ENCODE measurements around the gene CCDC12. TPM values are rescaled to one million over a fixed set of nuclear protein-coding genes. Genes with fewer than 3 reads are reported as not detected.

CCDC12 gene
- total RNA-seq, 1 donor from 2014 or later: 25.2 TPM

- no peak for DNase-seq (ENCODE audit: low read depth in 2 of 2)
Observed at GRCh38 chr3:46939578-46940445, 36.7 kb downstream of the CCDC12 start.

- no peak for DNase-seq (ENCODE audit: low read depth in 2 of 2)
Observed at GRCh38 chr3:46938118-46938517, 38.4 kb downstream of the CCDC12 start.

GRCh38 chr3:46936733-46937250 is 39.8 kb downstream of the CCDC12 start:
- no peak for DNase-seq (ENCODE audit: low read depth in 2 of 2)

- no peak for DNase-seq (ENCODE audit: low read depth in 2 of 2)
Observed at GRCh38 chr3:46935989-46936558, 40.5 kb downstream of the CCDC12 start.

- peak; percentile 70 to 98 for DNase-seq (ENCODE audit: low read depth in 2 of 2)
Observed at GRCh38 chr3:46935168-46935858, 41.2 kb downstream of the CCDC12 start.

- no peak for DNase-seq (ENCODE audit: low read depth in 2 of 2)
Observed at GRCh38 chr3:46934498-46935167, 41.9 kb downstream of the CCDC12 start.

GRCh38 chr3:46934072-46934471 is 42.5 kb downstream of the CCDC12 start:
- no peak for DNase-seq (ENCODE audit: low read depth in 2 of 2)

- DNase-seq (ENCODE audit: low read depth in 2 of 2): no peak
Observed at GRCh38 chr3:46933261-46933660, 43.3 kb downstream of the CCDC12 start.

- DNase-seq (ENCODE audit: low read depth in 2 of 2): no peak
Observed at GRCh38 chr3:46932455-46933225, 43.9 kb downstream of the CCDC12 start.

GRCh38 chr3:46931631-46932331 is 44.8 kb downstream of the CCDC12 start:
- DNase-seq (ENCODE audit: low read depth in 2 of 2): peak; percentile 77 to 78

- DNase-seq (ENCODE audit: low read depth in 2 of 2): peak in 1 of 2 donors; percentile 33
Observed at GRCh38 chr3:46930945-46931403, 45.6 kb downstream of the CCDC12 start.

- DNase-seq (ENCODE audit: low read depth in 2 of 2): peak in 1 of 2 donors; percentile 66
Observed at GRCh38 chr3:46930166-46930944, 46.2 kb downstream of the CCDC12 start.

- no peak for DNase-seq (ENCODE audit: low read depth in 2 of 2)
Observed at GRCh38 chr3:46929324-46929723, 47.2 kb downstream of the CCDC12 start.

GRCh38 chr3:46928282-46928681 is 48.3 kb downstream of the CCDC12 start:
- DNase-seq (ENCODE audit: low read depth in 2 of 2): no peak

- no peak for DNase-seq (ENCODE audit: low read depth in 2 of 2)
Observed at GRCh38 chr3:46927718-46928073, 48.8 kb downstream of the CCDC12 start.

- peak in 1 of 2 donors; percentile 46 for DNase-seq (ENCODE audit: low read depth in 2 of 2)
Observed at GRCh38 chr3:46926871-46927717, 49.5 kb downstream of the CCDC12 start.

GRCh38 chr3:46926447-46926846 is 50.1 kb downstream of the CCDC12 start:
- no peak for DNase-seq (ENCODE audit: low read depth in 2 of 2)

GRCh38 chr3:46926039-46926438 is 50.5 kb downstream of the CCDC12 start:
- DNase-seq (ENCODE audit: low read depth in 2 of 2): peak in 1 of 2 donors; percentile 51

Data from dermis microvascular lymphatic vessel endothelial cell (primary cell).